NCI-H2227 (cell line): ENCODE data around the gene IL19.

Source experiments
- DNase-seq: peaks from one replicate; lab custom pipeline; 2025; ENCODE audit not compliant: unreplicated experiment; lab: John Stamatoyannopoulos, UW

The IL19 gene

GRCh38 chr1:206797534-206798383 is 27.2 kb downstream of the IL19 start:
- DNase-seq: no peak

- DNase-seq: no peak
Measured at GRCh38 chr1:206798384-206798996, 27.9 kb downstream of the IL19 start.

- DNase-seq: no peak
Measured at GRCh38 chr1:206799311-206799710, 28.7 kb downstream of the IL19 start.

GRCh38 chr1:206800411-206800810 is 29.8 kb downstream of the IL19 start:
- no peak for DNase-seq

- DNase-seq: no peak
Measured at GRCh38 chr1:206800891-206801290, 30.3 kb downstream of the IL19 start.

GRCh38 chr1:206801467-206801866 is 30.9 kb downstream of the IL19 start:
- DNase-seq: no peak

GRCh38 chr1:206802401-206802800 is 31.8 kb downstream of the IL19 start:
- DNase-seq: no peak

- DNase-seq: no peak
Measured at GRCh38 chr1:206803221-206803730, 32.7 kb downstream of the IL19 start.

GRCh38 chr1:206804156-206804737 is 33.7 kb downstream of the IL19 start:
- DNase-seq: no peak

GRCh38 chr1:206805357-206805756 is 34.8 kb downstream of the IL19 start:
- no peak for DNase-seq

- DNase-seq: no peak
Measured at GRCh38 chr1:206808615-206809014, 38.0 kb downstream of the IL19 start.

GRCh38 chr1:206809504-206810084 is 39.0 kb downstream of the IL19 start:
- DNase-seq: no peak

GRCh38 chr1:206812471-206812870 is 41.9 kb downstream of the IL19 start:
- no peak for DNase-seq

GRCh38 chr1:206814716-206815341 is 44.3 kb downstream of the IL19 start:
- no peak for DNase-seq

GRCh38 chr1:206816390-206817287 is 46.1 kb downstream of the IL19 start:
- no peak for DNase-seq

GRCh38 chr1:206821493-206821892 is 50.9 kb downstream of the IL19 start:
- no peak for DNase-seq

GRCh38 chr1:206823727-206824126 is 53.2 kb downstream of the IL19 start:
- no peak for DNase-seq

- DNase-seq: no peak
Measured at GRCh38 chr1:206824331-206824730, 53.8 kb downstream of the IL19 start.

GRCh38 chr1:206826394-206826793 is 55.8 kb downstream of the IL19 start:
- DNase-seq: peak; percentile 35

- DNase-seq: peak; percentile 20
Measured at GRCh38 chr1:206828061-206828460, 57.5 kb downstream of the IL19 start.
